GM12878 (cell line): ENCODE measurements around the gene BAZ1B.

ENCODE experiments used
- CTCF ChIP-seq, 3 experiments: IDR thresholded peaks in 2 of 3; conservative IDR thresholded peaks in 1 of 3; 2 replicates each; pipeline ENCODE4 v1.5.1; 2011; ENCODE audit warnings: low read depth in 3 of 3, low read length in 3 of 3, mild to moderate bottlenecking in 3 of 3, control low read depth in 2 of 3, moderate library complexity in 2 of 3, inconsistent platforms in 1 of 3, mixed read lengths in 1 of 3; ENCODE audit not compliant: control insufficient read depth in 2 of 3, insufficient read depth in 1 of 3; ENCODE audit errors: extremely low read depth in 1 of 3
- ELK1 ChIP-seq: IDR thresholded peaks from 2 replicates; pipeline ENCODE4 v1.6.1; 2012; ENCODE audit warnings: low read depth, low read length, improper control_type of control experiment
- EZH2 ChIP-seq: IDR thresholded peaks from 2 replicates; pipeline ENCODE4 v1.6.1; 2012; ENCODE audit warnings: low read depth, mild to moderate bottlenecking, control low read depth, inconsistent platforms, low read length, borderline replicate concordance; ENCODE audit not compliant: control insufficient read depth
- HCFC1 ChIP-seq: fragments of 150-350 bp; IDR thresholded peaks from 2 replicates; pipeline ENCODE4 v1.6.1; 2014; ENCODE audit warnings: low read length
- MXI1 ChIP-seq: fragments of 150-350 bp; IDR thresholded peaks from 2 replicates; pipeline ENCODE4 v1.6.1; 2011; ENCODE audit warnings: low read depth, mild to moderate bottlenecking, inconsistent platforms, low read length, improper control_type of control experiment
- RAD21 ChIP-seq: IDR thresholded peaks from 2 replicates; pipeline ENCODE4 v1.6.1; 2011; ENCODE audit warnings: mild to moderate bottlenecking, low read depth, low read length, moderate library complexity; ENCODE audit not compliant: insufficient read depth
- ZBTB33 ChIP-seq: fragments of 450-650 bp; IDR thresholded peaks from 2 replicates; pipeline ENCODE4 v1.6.1; 2017; ENCODE audit warnings: mild to moderate bottlenecking
- ZSCAN29 ChIP-seq: fragments of 450-650 bp; IDR thresholded peaks from 2 replicates; pipeline ENCODE4 v1.6.1; 2017; ENCODE audit warnings: mild to moderate bottlenecking, moderate library complexity
- TF ChIP-seq, protein P1 (sequence below): fragments of 450-650 bp; conservative IDR thresholded peaks from 2 replicates; pipeline ENCODE4 v1.6.1; 2017; ENCODE audit warnings: mild to moderate bottlenecking, moderate library complexity

DNA sequence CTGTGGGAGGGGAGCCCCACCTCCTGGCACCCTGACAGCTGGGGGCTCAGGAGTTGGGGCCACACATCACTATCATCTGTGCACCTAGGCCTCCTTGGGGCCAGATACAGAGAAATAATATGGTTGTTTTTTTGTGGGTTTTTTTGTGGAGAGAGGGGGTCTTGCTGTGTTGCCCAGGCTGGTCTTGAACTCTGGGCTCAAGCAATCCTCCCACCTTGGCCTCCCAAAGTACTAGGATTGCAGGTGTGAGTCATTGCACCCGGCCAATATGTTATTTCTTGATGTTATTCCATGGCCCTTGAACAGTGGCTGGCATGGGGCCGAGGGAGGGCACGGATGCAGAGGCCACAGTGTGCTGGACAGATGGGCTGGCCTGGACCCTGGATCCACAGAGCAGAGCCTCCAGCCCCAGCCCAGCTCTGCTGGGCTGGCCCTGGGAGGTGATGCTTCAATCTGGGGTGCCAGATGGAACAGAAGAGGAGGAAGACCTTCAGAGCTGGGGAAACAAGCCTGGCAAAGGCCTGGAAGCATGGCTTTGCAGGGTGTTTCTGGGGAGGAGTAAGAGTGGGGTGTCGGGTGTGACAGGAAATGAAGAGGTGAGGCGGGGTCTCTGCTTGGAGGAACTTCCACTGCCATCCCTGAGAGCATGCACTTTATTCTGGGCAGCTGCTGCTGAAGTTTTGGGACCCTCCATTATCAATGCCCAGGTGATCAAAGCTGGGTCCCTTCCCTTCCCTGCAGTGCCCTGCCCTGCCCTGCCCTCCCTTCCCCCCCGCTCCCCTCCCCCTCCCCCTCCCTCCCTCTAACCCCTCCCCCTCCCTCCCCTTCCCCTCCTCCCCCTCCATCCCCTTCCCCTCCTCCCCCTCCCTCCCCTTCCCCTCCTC, 92.2 kb downstream of the BAZ1B start:
- TF ChIP-seq ZBTB33 (no peak), CTCF (IDR thresholded peaks at IDR 0.05 in 2 of 3, conservative IDR thresholded peaks at IDR 0.05 in 1 of 3; ENCODE audit: control insufficient read depth in 2 of 3, extremely low read depth in 1 of 3, insufficient read depth in 1 of 3, low read depth in 3 of 3, low read length in 3 of 3) (no peak), ZSCAN29 (no peak), HCFC1 (no peak), MXI1 (no peak), EZH2 (no peak), RAD21 (no peak), ELK1 (no peak)
- TF ChIP-seq, protein P1, sequence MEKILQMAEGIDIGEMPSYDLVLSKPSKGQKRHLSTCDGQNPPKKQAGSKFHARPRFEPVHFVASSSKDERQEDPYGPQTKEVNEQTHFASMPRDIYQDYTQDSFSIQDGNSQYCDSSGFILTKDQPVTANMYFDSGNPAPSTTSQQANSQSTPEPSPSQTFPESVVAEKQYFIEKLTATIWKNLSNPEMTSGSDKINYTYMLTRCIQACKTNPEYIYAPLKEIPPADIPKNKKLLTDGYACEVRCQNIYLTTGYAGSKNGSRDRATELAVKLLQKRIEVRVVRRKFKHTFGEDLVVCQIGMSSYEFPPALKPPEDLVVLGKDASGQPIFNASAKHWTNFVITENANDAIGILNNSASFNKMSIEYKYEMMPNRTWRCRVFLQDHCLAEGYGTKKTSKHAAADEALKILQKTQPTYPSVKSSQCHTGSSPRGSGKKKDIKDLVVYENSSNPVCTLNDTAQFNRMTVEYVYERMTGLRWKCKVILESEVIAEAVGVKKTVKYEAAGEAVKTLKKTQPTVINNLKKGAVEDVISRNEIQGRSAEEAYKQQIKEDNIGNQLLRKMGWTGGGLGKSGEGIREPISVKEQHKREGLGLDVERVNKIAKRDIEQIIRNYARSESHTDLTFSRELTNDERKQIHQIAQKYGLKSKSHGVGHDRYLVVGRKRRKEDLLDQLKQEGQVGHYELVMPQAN = no peak
